Measurements from ENCODE around the gene GNA14. TPM values are rescaled to one million over a fixed set of nuclear protein-coding genes. Genes with fewer than 3 reads are reported as not detected.
"Not testable (repeated sequence)": the region's sequence is repeated elsewhere in the genome, so short reads cannot be mapped to it uniquely, and the experiment has no call there.

GNA14 gene
- polyA plus RNA-seq, 10 donors, result 2.7 to 6.2 (median 3.8) TPM

GRCh38 chr9:77647267-77648233 lies 572 bp downstream of the GNA14 start:
- peak in 2 of 3 donors; percentile 34 to 74 for DNase-seq

- DNase-seq, result no peak
Observed at GRCh38 chr9:77643871-77644270, 4.3 kb downstream of the GNA14 start.

- DNase-seq, result no peak
Observed at GRCh38 chr9:77640741-77641580, 7.2 kb downstream of the GNA14 start.

- DNase-seq, result no peak
Observed at GRCh38 chr9:77632652-77633051, 15.5 kb downstream of the GNA14 start.

- DNase-seq, result not testable (repeated sequence)
Observed at GRCh38 chr9:77628864-77629263, 19.3 kb downstream of the GNA14 start.

- peak in 1 of 3 donors; percentile 14 for DNase-seq
Observed at GRCh38 chr9:77616191-77616590, 31.9 kb downstream of the GNA14 start.

- no peak for DNase-seq
Observed at GRCh38 chr9:77614645-77615044, 33.5 kb downstream of the GNA14 start.

- DNase-seq, result no peak
Observed at GRCh38 chr9:77606526-77606925, 41.6 kb downstream of the GNA14 start.

- DNase-seq, result no peak
Observed at GRCh38 chr9:77605449-77606220, 42.5 kb downstream of the GNA14 start.

- DNase-seq, result no peak
Observed at GRCh38 chr9:77604316-77604715, 43.8 kb downstream of the GNA14 start.

- no peak for DNase-seq
Observed at GRCh38 chr9:77602852-77603251, 45.3 kb downstream of the GNA14 start.

- no peak for DNase-seq
Observed at GRCh38 chr9:77601476-77602099, 46.5 kb downstream of the GNA14 start.

- no peak for DNase-seq
Observed at GRCh38 chr9:77600810-77601209, 47.3 kb downstream of the GNA14 start.

GRCh38 chr9:77599492-77599891 lies 48.6 kb downstream of the GNA14 start:
- DNase-seq, result no peak

GRCh38 chr9:77598991-77599390 lies 49.1 kb downstream of the GNA14 start:
- DNase-seq, result peak; percentile 33 to 88 (median 75)

GRCh38 chr9:77598524-77598923 lies 49.6 kb downstream of the GNA14 start:
- peak; percentile 82 to 92 (median 88) for DNase-seq

- peak in 1 of 3 donors; percentile 12 for DNase-seq
Observed at GRCh38 chr9:77597057-77597456, 51.1 kb downstream of the GNA14 start.

GRCh38 chr9:77595426-77596095 lies 52.6 kb downstream of the GNA14 start:
- peak in 1 of 3 donors; percentile 6 for DNase-seq

- no peak for DNase-seq
Observed at GRCh38 chr9:77594963-77595362, 53.2 kb downstream of the GNA14 start.

GRCh38 chr9:77593528-77593927 lies 54.6 kb downstream of the GNA14 start:
- DNase-seq, result no peak

- no peak for DNase-seq
Observed at GRCh38 chr9:77592476-77592875, 55.6 kb downstream of the GNA14 start.

All from muscle of back (tissue), 11 donors.